ENCODE results near the gene LGALSL.
A peak's percentile ranks its signal among the peaks of the same experiment; 100 is the strongest.

LGALSL gene

GRCh38 chr2:64453770-64454385, at the start of gene LGALSL:
TSS of gene LGALSL (plus strand) at chr2:64454162. CDS start at chr2:64454546, 384 bp downstream.
- Histone ChIP-seq H3K9me3 (ENCODE audit: insufficient read depth, low read length) (no peaks in the 10 kb centered on the region), H2AFZ (ENCODE audit: low read depth, low read length, severe bottlenecking) (peak within 1 kb of the TSS; percentile 81), H3K27me3 (ENCODE audit: low read length) (no peaks in the 10 kb centered on the region), H3K4me2 (ENCODE audit: low read depth, low read length, poor library complexity, severe bottlenecking) (peak within 1 kb of the TSS; percentile 48), H3K27ac (ENCODE audit: low read depth, low read length) (no peak within 1 kb of the TSS), H3K9ac (ENCODE audit: low read length) (peak within 1 kb of the TSS; percentile 62), H3K79me2 (ENCODE audit: insufficient read depth, low read length) (no peaks in the 10 kb centered on the region), H4K20me1 (ENCODE audit: low read depth, low read length) (no peaks in the 10 kb centered on the region), H3K9me2 (replicated peaks; ENCODE audit: insufficient read depth, low read length) (no peaks in the 10 kb centered on the region), H3F3A (ENCODE audit: insufficient read depth) (peaks cover 10% of the 10 kb centered on the region), H3K4me3 (ENCODE audit: insufficient read depth, low read length, poor library complexity, severe bottlenecking) (peak within 1 kb of the TSS; percentile 70), H3K36me3 (ENCODE audit: low read length) (0 out of 2 replicates have a peak, but pooled peaks cover 6% of the 10 kb centered on the region)
- TF ChIP-seq CTCF (IDR thresholded peaks at IDR 0.05; ENCODE audit: insufficient read depth, low read length, poor library complexity, severe bottlenecking) = no peak
- TF ChIP-seq EZH2phosphoT487 (conservative IDR thresholded peaks at IDR 0.05; ENCODE audit: low read length) = no peak

GRCh38 chr2:64404743-64405142, 49.2 kb upstream of the LGALSL start:
- H2AFZ ChIP-seq (ENCODE audit: low read depth, low read length, severe bottlenecking) = no peak overlapping the region
- H3K9me2 ChIP-seq (replicated peaks; ENCODE audit: insufficient read depth, low read length) = no peaks in the 10 kb centered on the region
- H3K4me2 ChIP-seq (ENCODE audit: low read depth, low read length, poor library complexity, severe bottlenecking) = no peak overlapping the region
- no peak overlapping the region for H3K27ac ChIP-seq (ENCODE audit: low read depth, low read length)
- no peak overlapping the region for H3K9ac ChIP-seq (ENCODE audit: low read length)
- H4K20me1 ChIP-seq (ENCODE audit: low read depth, low read length) = no peaks in the 10 kb centered on the region
- H3K79me2 ChIP-seq (ENCODE audit: insufficient read depth, low read length) = no peaks in the 10 kb centered on the region
- no peaks in the 10 kb centered on the region for H3K9me3 ChIP-seq (ENCODE audit: insufficient read depth, low read length)
- no peaks in the 10 kb centered on the region for H3F3A ChIP-seq (ENCODE audit: insufficient read depth)
- H3K27me3 ChIP-seq (ENCODE audit: low read length) = no peaks in the 10 kb centered on the region
- TF ChIP-seq EZH2phosphoT487 (conservative IDR thresholded peaks at IDR 0.05; ENCODE audit: low read length) = no peak
- no peak for TF ChIP-seq CTCF (IDR thresholded peaks at IDR 0.05; ENCODE audit: insufficient read depth, low read length, poor library complexity, severe bottlenecking)
- H3K4me3 ChIP-seq (ENCODE audit: insufficient read depth, low read length, poor library complexity, severe bottlenecking) = no peak overlapping the region
- no peaks in the 10 kb centered on the region for H3K36me3 ChIP-seq (ENCODE audit: low read length)

- TF ChIP-seq CTCF (IDR thresholded peaks at IDR 0.05; ENCODE audit: insufficient read depth, low read length, poor library complexity, severe bottlenecking) = no peak
- no peak for TF ChIP-seq EZH2phosphoT487 (conservative IDR thresholded peaks at IDR 0.05; ENCODE audit: low read length)
- Histone ChIP-seq H3K4me3 (ENCODE audit: insufficient read depth, low read length, poor library complexity, severe bottlenecking) (no peak overlapping the region), H3K9me2 (replicated peaks; ENCODE audit: insufficient read depth, low read length) (no peaks in the 10 kb centered on the region)
These were observed 48.2 kb upstream of the LGALSL start for GRCh38 chr2:64405581-64406406.

More at GRCh38 chr2:64405581-64406406, 48.2 kb upstream of the LGALSL start:
- H3K9me3 ChIP-seq (ENCODE audit: insufficient read depth, low read length) = no peaks in the 10 kb centered on the region
- no peak overlapping the region for H3K4me2 ChIP-seq (ENCODE audit: low read depth, low read length, poor library complexity, severe bottlenecking)
- no peak overlapping the region for H2AFZ ChIP-seq (ENCODE audit: low read depth, low read length, severe bottlenecking)
- no peaks in the 10 kb centered on the region for H3K27me3 ChIP-seq (ENCODE audit: low read length)
- H3K36me3 ChIP-seq (ENCODE audit: low read length) = no peaks in the 10 kb centered on the region
- no peaks in the 10 kb centered on the region for H3F3A ChIP-seq (ENCODE audit: insufficient read depth)
- H3K27ac ChIP-seq (ENCODE audit: low read depth, low read length) = no peak overlapping the region
- H4K20me1 ChIP-seq (ENCODE audit: low read depth, low read length) = no peaks in the 10 kb centered on the region
- no peak overlapping the region for H3K9ac ChIP-seq (ENCODE audit: low read length)
- H3K79me2 ChIP-seq (ENCODE audit: insufficient read depth, low read length) = no peaks in the 10 kb centered on the region
